Progenitor cell of endocrine pancreas (in vitro differentiated cells): Measurements from ENCODE around the gene UBE2B. TPM values are rescaled to one million over a fixed set of nuclear protein-coding genes. Genes with fewer than 3 reads are reported as not detected.

Source experiments
- DNase-seq: peaks from one replicate; pipeline ENCODE4 v3.0.0; 2021; ENCODE audit warnings: low spot score; ENCODE audit not compliant: unreplicated experiment
- H3K27ac Mint-ChIP-seq: 2 replicates; pipeline ENCODE4 v1.8.0; 2021; ENCODE audit warnings: mild to moderate bottlenecking, moderate library complexity, mixed read lengths
- H3K27me3 Mint-ChIP-seq: 2 replicates; pipeline ENCODE4 v1.8.0; 2021; ENCODE audit warnings: mixed read lengths
- H3K36me3 Mint-ChIP-seq: 2 replicates; pipeline ENCODE4 v1.8.0; 2022; ENCODE audit warnings: mixed read lengths; ENCODE audit not compliant: insufficient read depth
- H3K4me1 Mint-ChIP-seq: 2 replicates; pipeline ENCODE4 v1.8.0; 2021; ENCODE audit warnings: low read depth, mixed read lengths
- H3K4me3 Mint-ChIP-seq: 2 replicates; pipeline ENCODE4 v1.8.0; 2021; ENCODE audit warnings: low read depth, mild to moderate bottlenecking, moderate library complexity, mixed read lengths
- H3K9me3 Mint-ChIP-seq: 2 replicates; pipeline ENCODE4 v1.8.0; 2021; ENCODE audit warnings: low read depth, mixed read lengths
- CTCF ChIP-seq: fragments of 200-600 bp; sonication (generic); IDR thresholded peaks from one replicate; pipeline ENCODE4 v1.5.0; 2021; ENCODE audit warnings: antibody characterized with exemption, mild to moderate bottlenecking; ENCODE audit not compliant: unreplicated experiment
- total RNA-seq: library from RNA; stranded (reverse); gene quantifications from 2 replicates; pipeline ENCODE4 v1.2.1, GENCODE V29; 2021

The UBE2B gene
- total RNA-seq, 1 donor from 2014 or later: 81.3 TPM

GRCh38 chr5:134437340-134437846 is 66.0 kb downstream of the UBE2B start:
- no peak for TF ChIP-seq CTCF
- Mint-ChIP-seq H3K27ac (peak overlapping the region; percentile 81), H3K4me1 (peaks cover 9% of the 10 kb centered on the region), H3K36me3 (no peaks in the 10 kb centered on the region), H3K4me3 (no peak overlapping the region), H3K27me3 (no peaks in the 10 kb centered on the region), H3K9me3 (no peaks in the 10 kb centered on the region)
- DNase-seq: no peak

- Mint-ChIP-seq H3K27ac (no peak overlapping the region), H3K27me3 (no peaks in the 10 kb centered on the region), H3K36me3 (no peaks in the 10 kb centered on the region), H3K4me3 (no peak overlapping the region), H3K4me1 (peaks cover 9% of the 10 kb centered on the region), H3K9me3 (no peaks in the 10 kb centered on the region)
- no peak for DNase-seq
- no peak for TF ChIP-seq CTCF
These were observed 66.6 kb downstream of the UBE2B start for GRCh38 chr5:134437847-134438581.

GRCh38 chr5:134438721-134439123 is 67.4 kb downstream of the UBE2B start:
- Mint-ChIP-seq H3K4me1 (peaks cover 9% of the 10 kb centered on the region), H3K9me3 (no peaks in the 10 kb centered on the region), H3K27ac (no peak overlapping the region), H3K4me3 (no peak overlapping the region), H3K27me3 (no peaks in the 10 kb centered on the region), H3K36me3 (no peaks in the 10 kb centered on the region)
- TF ChIP-seq CTCF: no peak
- no peak for DNase-seq

- no peak for DNase-seq
These were observed 67.9 kb downstream of the UBE2B start for GRCh38 chr5:134439210-134439654.

More at GRCh38 chr5:134439210-134439654, 67.9 kb downstream of the UBE2B start:
- H3K27me3 Mint-ChIP-seq: no peaks in the 10 kb centered on the region
- peaks cover 9% of the 10 kb centered on the region for H3K4me1 Mint-ChIP-seq
- H3K9me3 Mint-ChIP-seq: no peaks in the 10 kb centered on the region
- no peak for TF ChIP-seq CTCF
- H3K27ac Mint-ChIP-seq: peak overlapping the region; percentile 52
- no peak overlapping the region for H3K4me3 Mint-ChIP-seq
- H3K36me3 Mint-ChIP-seq: no peaks in the 10 kb centered on the region
